ENCODE measurements around the gene DCDC1. TPM values are rescaled to one million over a fixed set of nuclear protein-coding genes. Genes with fewer than 3 reads are reported as not detected.

DCDC1 gene
- total RNA-seq, 1 experiment from 2014 or later, result not detected

DNA sequence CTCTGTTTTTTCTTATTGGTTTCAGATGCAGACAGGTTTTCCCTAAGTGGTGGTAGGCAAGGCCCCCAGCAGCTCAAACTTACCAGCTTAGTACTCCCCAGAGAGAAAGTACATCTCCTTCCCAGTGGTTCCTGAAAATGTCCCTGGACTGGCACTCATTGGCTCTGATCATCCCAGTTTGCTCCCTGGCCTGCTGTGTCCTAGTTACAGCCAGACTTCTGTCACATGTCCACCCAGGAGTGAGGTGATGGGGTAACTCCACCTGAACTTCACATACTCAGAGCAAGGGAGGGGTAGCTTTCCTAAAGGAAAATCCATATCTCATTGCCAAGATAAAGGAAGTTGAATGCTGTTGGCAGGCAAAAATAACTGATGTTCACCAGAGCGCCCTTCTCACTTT is 546.4 kb downstream of the DCDC1 start:
- CTCF ChIA-PET, result no interaction called here
- no peaks in the 10 kb centered on the region for H3K9me3 ChIP-seq (ENCODE audit: control insufficient read depth, insufficient read depth, low read depth, low read length)
- no peak overlapping the region for H3K4me3 ChIP-seq (ENCODE audit: low read depth in 2 of 2, low read length in 2 of 2)
- H3K36me3 ChIP-seq (ENCODE audit: control insufficient read depth, insufficient read depth, low read length), result no peaks in the 10 kb centered on the region
- BruUV-seq (replicated peaks), result no TSS peak
- H3K4me1 ChIP-seq (ENCODE audit: control insufficient read depth, insufficient read depth, low read length), result no peaks in the 10 kb centered on the region
- H3K27ac ChIP-seq (ENCODE audit: low read length), result no peak overlapping the region
- no peak for ATAC-seq
- no peaks in the 10 kb centered on the region for H3K27me3 ChIP-seq (ENCODE audit: control insufficient read depth, insufficient read depth, low read length)
- POLR2A ChIA-PET, result no interaction called here
- DNase-seq (ENCODE audit: low read depth, low spot score), result no peak
- TF ChIP-seq POLR2AphosphoS5 (IDR thresholded peaks at IDR 0.05; ENCODE audit: low read depth, low read length), result no peak
- TF ChIP-seq, protein P1, sequence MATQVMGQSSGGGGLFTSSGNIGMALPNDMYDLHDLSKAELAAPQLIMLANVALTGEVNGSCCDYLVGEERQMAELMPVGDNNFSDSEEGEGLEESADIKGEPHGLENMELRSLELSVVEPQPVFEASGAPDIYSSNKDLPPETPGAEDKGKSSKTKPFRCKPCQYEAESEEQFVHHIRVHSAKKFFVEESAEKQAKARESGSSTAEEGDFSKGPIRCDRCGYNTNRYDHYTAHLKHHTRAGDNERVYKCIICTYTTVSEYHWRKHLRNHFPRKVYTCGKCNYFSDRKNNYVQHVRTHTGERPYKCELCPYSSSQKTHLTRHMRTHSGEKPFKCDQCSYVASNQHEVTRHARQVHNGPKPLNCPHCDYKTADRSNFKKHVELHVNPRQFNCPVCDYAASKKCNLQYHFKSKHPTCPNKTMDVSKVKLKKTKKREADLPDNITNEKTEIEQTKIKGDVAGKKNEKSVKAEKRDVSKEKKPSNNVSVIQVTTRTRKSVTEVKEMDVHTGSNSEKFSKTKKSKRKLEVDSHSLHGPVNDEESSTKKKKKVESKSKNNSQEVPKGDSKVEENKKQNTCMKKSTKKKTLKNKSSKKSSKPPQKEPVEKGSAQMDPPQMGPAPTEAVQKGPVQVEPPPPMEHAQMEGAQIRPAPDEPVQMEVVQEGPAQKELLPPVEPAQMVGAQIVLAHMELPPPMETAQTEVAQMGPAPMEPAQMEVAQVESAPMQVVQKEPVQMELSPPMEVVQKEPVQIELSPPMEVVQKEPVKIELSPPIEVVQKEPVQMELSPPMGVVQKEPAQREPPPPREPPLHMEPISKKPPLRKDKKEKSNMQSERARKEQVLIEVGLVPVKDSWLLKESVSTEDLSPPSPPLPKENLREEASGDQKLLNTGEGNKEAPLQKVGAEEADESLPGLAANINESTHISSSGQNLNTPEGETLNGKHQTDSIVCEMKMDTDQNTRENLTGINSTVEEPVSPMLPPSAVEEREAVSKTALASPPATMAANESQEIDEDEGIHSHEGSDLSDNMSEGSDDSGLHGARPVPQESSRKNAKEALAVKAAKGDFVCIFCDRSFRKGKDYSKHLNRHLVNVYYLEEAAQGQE (IDR thresholded peaks at IDR 0.05; ENCODE audit: insufficient read depth in 1 of 2, low read depth in 2 of 2, low read length in 1 of 2), result no peak
- in situ Hi-C loops (cut with HindIII; ENCODE audit: low pct_unique_long_range_greater_than_20kb, low sequenced_read_pairs) (no loop called here), intact Hi-C loops (cut with micrococcal nuclease; ENCODE audit: unreplicated experiment) (no loop called here)

DNA sequence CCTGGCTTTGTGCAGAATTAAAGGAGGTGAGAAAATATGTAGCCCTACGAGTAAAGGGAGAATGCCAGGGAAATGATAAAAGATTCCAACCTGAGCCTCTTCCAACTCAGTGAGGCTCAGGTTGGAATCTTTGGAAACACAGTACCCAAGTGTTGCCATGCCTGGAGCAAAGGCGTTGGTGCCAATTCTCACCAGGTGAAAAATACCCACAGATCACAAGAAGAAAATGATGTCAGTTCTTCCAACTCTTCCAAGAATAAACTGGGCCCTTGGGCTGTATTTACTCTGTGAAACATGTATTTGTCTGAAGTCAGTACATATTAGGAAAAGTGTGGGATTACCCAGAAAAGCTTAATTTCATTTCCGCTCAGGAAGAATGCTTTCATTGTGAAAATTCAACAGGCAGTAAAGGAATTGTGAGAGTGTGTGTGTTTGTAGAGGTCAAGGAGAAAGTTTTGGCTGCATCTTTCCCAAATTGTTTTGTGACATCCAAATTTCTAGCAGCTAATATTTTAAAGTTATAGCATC is 548.0 kb downstream of the DCDC1 start:
- Histone ChIP-seq H3K4me3 (ENCODE audit: low read depth in 2 of 2, low read length in 2 of 2) (no peak overlapping the region), H3K4me1 (ENCODE audit: control insufficient read depth, insufficient read depth, low read length) (no peaks in the 10 kb centered on the region), H3K27me3 (ENCODE audit: control insufficient read depth, insufficient read depth, low read length) (no peaks in the 10 kb centered on the region), H3K9me3 (ENCODE audit: control insufficient read depth, insufficient read depth, low read depth, low read length) (no peaks in the 10 kb centered on the region), H3K36me3 (ENCODE audit: control insufficient read depth, insufficient read depth, low read length) (no peaks in the 10 kb centered on the region), H3K27ac (ENCODE audit: low read length) (no peak overlapping the region)
- TF ChIP-seq SIN3A (IDR thresholded peaks at IDR 0.05; ENCODE audit: borderline replicate concordance, insufficient read depth, low read depth, low read length), result no peak
- TF ChIP-seq POLR2AphosphoS5 (IDR thresholded peaks at IDR 0.05; ENCODE audit: low read depth, low read length), result no peak
- in situ Hi-C loops (cut with HindIII; ENCODE audit: low pct_unique_long_range_greater_than_20kb, low sequenced_read_pairs) (no loop called here), intact Hi-C loops (cut with micrococcal nuclease; ENCODE audit: unreplicated experiment) (no loop called here)
- no TSS peak for BruUV-seq (replicated peaks)
- CTCF ChIA-PET, result no interaction called here
- ATAC-seq (no peak), DNase-seq (ENCODE audit: low read depth, low spot score) (no peak)
- POLR2A ChIA-PET, result no interaction called here

DNA sequence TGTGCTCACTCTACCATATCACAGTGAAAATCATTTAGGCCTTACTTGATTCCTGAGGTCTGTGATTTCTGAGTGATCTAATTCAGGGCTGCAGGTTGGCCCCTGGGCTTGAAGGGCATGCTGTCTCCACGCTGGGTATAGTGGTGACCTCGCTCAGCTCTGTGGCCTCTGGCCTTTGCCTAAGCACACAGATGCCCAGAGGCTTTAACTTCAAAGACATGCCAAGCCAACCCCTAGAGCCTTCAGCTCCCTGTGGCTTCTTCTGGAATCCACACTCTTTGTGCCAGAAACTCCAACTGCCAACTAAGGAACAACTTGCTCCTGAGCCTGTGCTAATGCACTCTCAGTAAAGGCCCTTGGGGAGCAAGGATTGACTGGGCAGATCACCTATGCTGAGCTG is 550.8 kb downstream of the DCDC1 start:
- no peaks in the 10 kb centered on the region for H3K36me3 ChIP-seq (ENCODE audit: control insufficient read depth, insufficient read depth, low read length)
- BruUV-seq (replicated peaks), result no TSS peak
- H3K9me3 ChIP-seq (ENCODE audit: control insufficient read depth, insufficient read depth, low read depth, low read length), result no peaks in the 10 kb centered on the region
- H3K27ac ChIP-seq (ENCODE audit: low read length), result no peak overlapping the region
- ChIA-PET CTCF (no interaction called here), POLR2A (no interaction called here)
- no peak for ATAC-seq
- no peaks in the 10 kb centered on the region for H3K27me3 ChIP-seq (ENCODE audit: control insufficient read depth, insufficient read depth, low read length)
- DNase-seq (ENCODE audit: low read depth, low spot score), result no peak
- no peaks in the 10 kb centered on the region for H3K4me1 ChIP-seq (ENCODE audit: control insufficient read depth, insufficient read depth, low read length)
- TF ChIP-seq, protein P1 (IDR thresholded peaks at IDR 0.05; ENCODE audit: insufficient read depth in 1 of 2, low read depth in 2 of 2, low read length in 1 of 2), result no peak
- TF ChIP-seq POLR2AphosphoS5 (IDR thresholded peaks at IDR 0.05; ENCODE audit: low read depth, low read length) (no peak), SIN3A (IDR thresholded peaks at IDR 0.05; ENCODE audit: borderline replicate concordance, insufficient read depth, low read depth, low read length) (no peak), TCF7L2 (IDR thresholded peaks at IDR 0.05; ENCODE audit: low read depth, low read length) (no peak)
- TF ChIP-seq, protein P2, sequence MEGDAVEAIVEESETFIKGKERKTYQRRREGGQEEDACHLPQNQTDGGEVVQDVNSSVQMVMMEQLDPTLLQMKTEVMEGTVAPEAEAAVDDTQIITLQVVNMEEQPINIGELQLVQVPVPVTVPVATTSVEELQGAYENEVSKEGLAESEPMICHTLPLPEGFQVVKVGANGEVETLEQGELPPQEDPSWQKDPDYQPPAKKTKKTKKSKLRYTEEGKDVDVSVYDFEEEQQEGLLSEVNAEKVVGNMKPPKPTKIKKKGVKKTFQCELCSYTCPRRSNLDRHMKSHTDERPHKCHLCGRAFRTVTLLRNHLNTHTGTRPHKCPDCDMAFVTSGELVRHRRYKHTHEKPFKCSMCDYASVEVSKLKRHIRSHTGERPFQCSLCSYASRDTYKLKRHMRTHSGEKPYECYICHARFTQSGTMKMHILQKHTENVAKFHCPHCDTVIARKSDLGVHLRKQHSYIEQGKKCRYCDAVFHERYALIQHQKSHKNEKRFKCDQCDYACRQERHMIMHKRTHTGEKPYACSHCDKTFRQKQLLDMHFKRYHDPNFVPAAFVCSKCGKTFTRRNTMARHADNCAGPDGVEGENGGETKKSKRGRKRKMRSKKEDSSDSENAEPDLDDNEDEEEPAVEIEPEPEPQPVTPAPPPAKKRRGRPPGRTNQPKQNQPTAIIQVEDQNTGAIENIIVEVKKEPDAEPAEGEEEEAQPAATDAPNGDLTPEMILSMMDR (IDR thresholded peaks at IDR 0.05), result no peak
- no peak overlapping the region for H3K4me3 ChIP-seq (ENCODE audit: low read depth in 2 of 2, low read length in 2 of 2)
- in situ Hi-C loops (cut with HindIII; ENCODE audit: low pct_unique_long_range_greater_than_20kb, low sequenced_read_pairs) (no loop called here), intact Hi-C loops (cut with micrococcal nuclease; ENCODE audit: unreplicated experiment) (no loop called here)

Data from Panc1 (cell line).